SK-N-SH treated with all-trans-retinoic acid at 6 μM for 48 hours (cell line): Measurements from ENCODE around the gene CANT1.
"Not testable (repeated sequence)": the region's sequence is repeated elsewhere in the genome, so short reads cannot be mapped to it uniquely, and the experiment has no call there.

Experiments used
- ATAC-seq: fragments of 200-7000 bp; cut with Tn5 transposase; 3 replicates; pipeline ENCODE4 v1.9.1; 2020; ENCODE audit warnings: mild to moderate bottlenecking, moderate library complexity
- ARNTL ChIP-seq: fragments of 450-650 bp; formaldehyde crosslinking; IDR thresholded peaks from 2 replicates; pipeline ENCODE4 v1.5.0; 2020; ENCODE audit warnings: low read depth, mild to moderate bottlenecking, moderate library complexity, borderline replicate concordance
- BACH2 ChIP-seq: fragments of 250-450 bp; sonication (Bioruptor Pico); IDR thresholded peaks from 2 replicates; pipeline ENCODE4 v1.9.0; 2021; ENCODE audit warnings: mild to moderate bottlenecking, borderline replicate concordance
- CSDC2 ChIP-seq: fragments of 250-450 bp; sonication (Bioruptor Pico); IDR thresholded peaks from 2 replicates; pipeline ENCODE4 v1.5.0; 2020; ENCODE audit warnings: mild to moderate bottlenecking, moderate library complexity
- ESRRG ChIP-seq: fragments of 250-450 bp; sonication (Bioruptor Pico); IDR thresholded peaks from 2 replicates; pipeline ENCODE4 v1.6.1; 2021; ENCODE audit warnings: mild to moderate bottlenecking
- GLIS3 ChIP-seq: fragments of 250-450 bp; sonication (Bioruptor Pico); IDR thresholded peaks from 2 replicates; pipeline ENCODE4 v1.5.0; 2020; ENCODE audit warnings: mild to moderate bottlenecking, moderate library complexity
- ISL1 ChIP-seq: fragments of 250-450 bp; sonication (Bioruptor Pico); IDR thresholded peaks from 2 replicates; pipeline ENCODE4 v2.1.2; 2022; ENCODE audit warnings: mild to moderate bottlenecking, moderate library complexity
- OSR1 ChIP-seq: fragments of 250-450 bp; sonication (Bioruptor Pico); IDR thresholded peaks from 2 replicates; pipeline ENCODE4 v1.8.0; 2022; ENCODE audit warnings: moderate library complexity, mild to moderate bottlenecking, inconsistent platforms
- POU6F1 ChIP-seq: fragments of 250-450 bp; sonication (Bioruptor Pico); IDR thresholded peaks from 2 replicates; pipeline ENCODE4 v1.8.0; 2021; ENCODE audit warnings: low read depth, mild to moderate bottlenecking, moderate library complexity, borderline replicate concordance
- PPARA ChIP-seq: fragments of 250-450 bp; sonication (Bioruptor Pico); IDR thresholded peaks from 2 replicates; pipeline ENCODE4 v1.5.0; 2020; ENCODE audit warnings: mild to moderate bottlenecking, borderline replicate concordance
- RARB ChIP-seq: fragments of 250-450 bp; sonication (Bioruptor Pico); IDR thresholded peaks from 2 replicates; pipeline ENCODE4 v1.8.0; 2021; ENCODE audit warnings: mild to moderate bottlenecking, moderate library complexity
- SNAI2 ChIP-seq: fragments of 250-450 bp; sonication (Bioruptor Pico); IDR thresholded peaks from 2 replicates; pipeline ENCODE4 v1.5.0; 2020; ENCODE audit warnings: mild to moderate bottlenecking, moderate library complexity
- TCF4 ChIP-seq: fragments of 250-450 bp; sonication (Bioruptor Pico); IDR thresholded peaks from 2 replicates; pipeline ENCODE4 v1.8.0; 2021; ENCODE audit warnings: mild to moderate bottlenecking, moderate library complexity, borderline replicate concordance
- TOX ChIP-seq: fragments of 250-450 bp; sonication (Bioruptor Pico); IDR thresholded peaks from 2 replicates; pipeline ENCODE4 v1.8.0; 2021; ENCODE audit warnings: mild to moderate bottlenecking, moderate library complexity, borderline replicate concordance
- TSHZ2 ChIP-seq: fragments of 250-450 bp; sonication (Bioruptor Pico); IDR thresholded peaks from 2 replicates; pipeline ENCODE4 v1.5.0; 2020; ENCODE audit warnings: mild to moderate bottlenecking, moderate library complexity
- ZC3H10 ChIP-seq: fragments of 250-450 bp; sonication (Bioruptor Pico); IDR thresholded peaks from 2 replicates; pipeline ENCODE4 v1.5.1; 2021; ENCODE audit warnings: mild to moderate bottlenecking, moderate library complexity
- ZFP3 ChIP-seq: fragments of 250-450 bp; sonication (Bioruptor Pico); IDR thresholded peaks from 2 replicates; pipeline ENCODE4 v1.5.0; 2020; ENCODE audit warnings: mild to moderate bottlenecking, moderate library complexity
- ZFP30 ChIP-seq: fragments of 450-650 bp; formaldehyde crosslinking; IDR thresholded peaks from 2 replicates; pipeline ENCODE4 v1.5.0; 2022; ENCODE audit warnings: mild to moderate bottlenecking, moderate library complexity
- ZNF565 ChIP-seq: fragments of 450-650 bp; formaldehyde crosslinking; conservative IDR thresholded peaks from 2 replicates; pipeline ENCODE4 v1.5.0; 2020; ENCODE audit warnings: low read depth, mild to moderate bottlenecking, moderate library complexity
- ZNF70 ChIP-seq: fragments of 450-650 bp; formaldehyde crosslinking; IDR thresholded peaks from 2 replicates; pipeline ENCODE4 v1.5.0; 2020; ENCODE audit warnings: mild to moderate bottlenecking, moderate library complexity
- ZNF8 ChIP-seq: fragments of 450-650 bp; formaldehyde crosslinking; IDR thresholded peaks from 2 replicates; pipeline ENCODE4 v1.5.0; 2020; ENCODE audit warnings: mild to moderate bottlenecking, moderate library complexity
- TF ChIP-seq, protein P1 (sequence below): fragments of 250-450 bp; sonication (Bioruptor Pico); IDR thresholded peaks from 2 replicates; pipeline ENCODE4 v1.5.1; 2021; ENCODE audit warnings: mild to moderate bottlenecking, moderate library complexity

CANT1 gene

GRCh38 chr17:78966123-78966813 lies 43.3 kb downstream of the CANT1 start:
- TF ChIP-seq ESRRG (no peak), PPARA (no peak), ISL1 (CRISPR knock-in tag) (no peak), TOX (CRISPR knock-in tag) (no peak)
- TF ChIP-seq, all 23 proteins: peak for 0
- ATAC-seq = no peak

DNA sequence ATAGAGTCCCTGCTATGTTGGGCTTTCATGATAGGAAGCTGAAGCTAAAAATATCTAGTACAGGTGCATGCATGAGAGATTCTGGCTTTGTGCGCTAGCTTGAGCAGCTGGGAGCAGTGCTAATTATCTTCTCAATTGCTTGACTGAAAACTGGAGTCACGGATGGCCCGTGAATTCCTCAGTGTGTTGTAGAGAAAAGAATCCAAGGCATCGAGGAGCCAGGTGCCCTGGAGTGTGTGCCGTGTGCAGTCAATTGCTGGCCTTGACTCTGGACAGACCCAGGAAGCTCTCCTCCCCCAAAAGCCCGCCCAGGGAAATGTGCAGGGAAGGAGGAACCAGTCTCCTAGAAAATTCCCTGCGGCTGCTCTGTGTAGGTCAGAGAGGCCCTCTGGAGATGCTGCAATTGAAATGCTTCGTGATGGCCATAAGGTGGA lies 44.1 kb downstream of the CANT1 start:
- TF ChIP-seq ISL1 (CRISPR knock-in tag) (no peak), SNAI2 (CRISPR knock-in tag) (no peak), ZNF8 (no peak), RARB (CRISPR knock-in tag) (no peak), ZNF70 (no peak), BACH2 (CRISPR knock-in tag) (no peak), ZFP30 (CRISPR knock-in tag) (no peak), ZNF565 (CRISPR knock-in tag) (no peak), ZC3H10 (CRISPR knock-in tag) (no peak)
- TF ChIP-seq, protein P1, sequence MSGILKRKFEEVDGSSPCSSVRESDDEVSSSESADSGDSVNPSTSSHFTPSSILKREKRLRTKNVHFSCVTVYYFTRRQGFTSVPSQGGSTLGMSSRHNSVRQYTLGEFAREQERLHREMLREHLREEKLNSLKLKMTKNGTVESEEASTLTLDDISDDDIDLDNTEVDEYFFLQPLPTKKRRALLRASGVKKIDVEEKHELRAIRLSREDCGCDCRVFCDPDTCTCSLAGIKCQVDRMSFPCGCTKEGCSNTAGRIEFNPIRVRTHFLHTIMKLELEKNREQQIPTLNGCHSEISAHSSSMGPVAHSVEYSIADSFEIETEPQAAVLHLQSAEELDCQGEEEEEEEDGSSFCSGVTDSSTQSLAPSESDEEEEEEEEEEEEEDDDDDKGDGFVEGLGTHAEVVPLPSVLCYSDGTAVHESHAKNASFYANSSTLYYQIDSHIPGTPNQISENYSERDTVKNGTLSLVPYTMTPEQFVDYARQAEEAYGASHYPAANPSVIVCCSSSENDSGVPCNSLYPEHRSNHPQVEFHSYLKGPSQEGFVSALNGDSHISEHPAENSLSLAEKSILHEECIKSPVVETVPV (CRISPR knock-in tag) = no peak
- no peak for ATAC-seq

DNA sequence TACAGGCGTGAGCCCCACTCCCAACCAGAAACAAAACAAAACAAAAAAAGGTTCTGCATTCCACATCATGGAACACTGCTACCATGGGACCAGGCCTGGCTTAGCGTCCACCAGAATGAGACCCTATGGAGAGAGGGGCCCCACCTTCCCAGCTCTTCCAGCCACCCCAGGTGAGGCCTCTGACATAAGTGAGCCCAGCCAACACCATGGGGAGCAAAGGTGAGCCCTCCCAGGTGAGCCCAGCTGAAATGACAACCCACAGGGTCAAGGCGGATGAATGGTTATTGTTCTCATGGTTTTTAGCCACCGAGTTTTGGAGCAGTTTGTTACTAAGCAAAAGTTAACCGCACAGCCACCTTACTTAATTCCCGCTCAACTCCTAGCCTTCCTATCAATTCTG lies 46.2 kb downstream of the CANT1 start:
- ATAC-seq = no peak
- no peak for TF ChIP-seq RARB (CRISPR knock-in tag)
- no peak for TF ChIP-seq POU6F1 (CRISPR knock-in tag)
- no peak for TF ChIP-seq ZC3H10 (CRISPR knock-in tag)
- no peak for TF ChIP-seq ISL1 (CRISPR knock-in tag)
- no peak for TF ChIP-seq ARNTL
- TF ChIP-seq TSHZ2 (CRISPR knock-in tag) = no peak
- TF ChIP-seq TCF4 (CRISPR knock-in tag) = no peak
- no peak for TF ChIP-seq OSR1
- TF ChIP-seq ZFP30 (CRISPR knock-in tag) = no peak

DNA sequence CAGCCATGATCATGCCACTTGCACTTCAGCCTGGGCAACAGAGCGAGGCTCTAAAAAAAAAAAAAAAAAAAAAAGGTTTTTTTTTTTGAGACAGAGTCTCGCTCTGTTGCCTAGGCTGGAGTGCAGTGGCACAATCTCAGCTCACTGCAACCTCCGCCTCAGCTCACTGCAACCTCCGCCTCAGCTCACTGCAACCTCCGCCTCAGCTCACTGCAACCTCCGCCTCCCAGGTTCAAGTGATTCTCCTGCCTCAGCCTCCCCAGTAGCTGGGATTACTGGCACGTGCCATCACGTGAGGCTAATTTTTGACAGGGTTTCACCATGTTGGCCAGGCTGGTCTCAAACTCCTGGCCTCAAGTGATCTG lies 46.6 kb downstream of the CANT1 start:
- ATAC-seq = not testable (repeated sequence)

- ATAC-seq = no peak
Measured at GRCh38 chr17:78962345-78962983, 47.1 kb downstream of the CANT1 start.

More at GRCh38 chr17:78962345-78962983, 47.1 kb downstream of the CANT1 start:
- TF ChIP-seq ZC3H10 (CRISPR knock-in tag) (no peak), ISL1 (CRISPR knock-in tag) (no peak), CSDC2 (no peak), ZNF70 (no peak), TSHZ2 (CRISPR knock-in tag) (no peak), SNAI2 (CRISPR knock-in tag) (no peak), OSR1 (no peak), ZFP3 (CRISPR knock-in tag) (no peak), TOX (CRISPR knock-in tag) (no peak), ARNTL (no peak), ZNF8 (no peak), GLIS3 (no peak), ESRRG (no peak), POU6F1 (CRISPR knock-in tag) (no peak), PPARA (no peak)
- TF ChIP-seq, protein P1 (CRISPR knock-in tag) = no peak
